OCI-LY3 (cell line): ENCODE measurements around the gene ADAMTS2.

ENCODE experiments used
- H2AFZ ChIP-seq: fragments of 200-600, 300-600 bp; shearing (Covaris generic); 2 replicates; pipeline ENCODE4 v1.6.0; 2014; ENCODE audit warnings: antibody characterized with exemption, low read depth, low read length
- H3K27ac ChIP-seq: fragments of 200-600, 300-600 bp; sonication (generic); 2 replicates; pipeline ENCODE4 v1.5.1; 2014; ENCODE audit warnings: mild to moderate bottlenecking, low read length, moderate library complexity, mixed read lengths
- H3K27me3 ChIP-seq: fragments of 200-600, 300-600 bp; sonication (generic); 2 replicates; pipeline ENCODE4 v1.6.1; 2014; ENCODE audit warnings: low read depth, low read length, mixed read lengths
- H3K36me3 ChIP-seq: fragments of 200-600, 300-600 bp; sonication (generic); replicated peaks from 2 replicates; pipeline ENCODE3; 2014; ENCODE audit warnings: low read depth, low read length, mixed read lengths
- H3K4me1 ChIP-seq: fragments of 300-600, 200-600 bp; sonication (generic); 2 replicates; pipeline ENCODE4 v1.6.1; 2014; ENCODE audit warnings: low read length, mixed read lengths
- H3K4me2 ChIP-seq: fragments of 200-600, 300-600 bp; sonication (generic); 2 replicates; pipeline ENCODE4 v1.6.1; 2014; ENCODE audit warnings: low read length, mixed read lengths
- H3K4me3 ChIP-seq: fragments of 300-600, 200-600 bp; sonication (generic); 2 replicates; pipeline ENCODE4 v1.5.1; 2014; ENCODE audit warnings: antibody characterized with exemption, mild to moderate bottlenecking, low read length, moderate library complexity
- H3K79me2 ChIP-seq: fragments of 300-600, 200-600 bp; shearing (Covaris generic); 2 replicates; pipeline ENCODE4 v1.6.1; 2014; ENCODE audit warnings: mild to moderate bottlenecking, low read length, mixed read lengths
- H3K9ac ChIP-seq: fragments of 300-600, 200-600 bp; shearing (Covaris generic); 2 replicates; pipeline ENCODE4 v1.6.0; 2014; ENCODE audit warnings: mild to moderate bottlenecking, low read length, moderate library complexity
- H3K9me3 ChIP-seq: fragments of 200-600, 300-600 bp; shearing (Covaris generic); 2 replicates; pipeline ENCODE4 v1.6.1; 2014; ENCODE audit warnings: low read length, mixed read lengths; ENCODE audit not compliant: insufficient read depth
- H4K20me1 ChIP-seq: fragments of 200-600, 300-600 bp; sonication (generic); 2 replicates; pipeline ENCODE4 v1.6.1; 2016; ENCODE audit warnings: low read length, mixed read lengths; ENCODE audit not compliant: insufficient read depth
- CTCF ChIP-seq: fragments of 200-600, 300-600 bp; sonication (generic); IDR thresholded peaks from 2 replicates; pipeline ENCODE4 v1.5.1; 2014; ENCODE audit warnings: antibody characterized with exemption, low read length, low read depth
- EZH2phosphoT487 ChIP-seq: fragments of 200-600 bp; shearing (Covaris generic); IDR thresholded peaks from 2 replicates; pipeline ENCODE4 v1.6.1; 2018; ENCODE audit warnings: antibody characterized with exemption, mixed run types, low read depth

ADAMTS2 gene

GRCh38 chr5:179281694-179282093 lies 63.6 kb downstream of the ADAMTS2 start:
- Histone ChIP-seq H3K4me3 (no peak overlapping the region), H3K79me2 (no peaks in the 10 kb centered on the region), H3K27ac (no peak overlapping the region), H2AFZ (no peak overlapping the region), H3K9me3 (no peaks in the 10 kb centered on the region), H4K20me1 (no peaks in the 10 kb centered on the region), H3K27me3 (no peaks in the 10 kb centered on the region), H3K9ac (no peak overlapping the region), H3K4me2 (no peak overlapping the region), H3K4me1 (no peaks in the 10 kb centered on the region), H3K36me3 (no peaks in the 10 kb centered on the region)
- no peak for TF ChIP-seq EZH2phosphoT487
- no peak for TF ChIP-seq CTCF

GRCh38 chr5:179280095-179280490 lies 65.2 kb downstream of the ADAMTS2 start:
- Histone ChIP-seq H3K4me1 (no peaks in the 10 kb centered on the region), H3K9me3 (no peaks in the 10 kb centered on the region), H3K27me3 (no peaks in the 10 kb centered on the region), H3K4me3 (no peak overlapping the region), H3K36me3 (no peaks in the 10 kb centered on the region), H3K27ac (no peak overlapping the region), H3K4me2 (no peak overlapping the region), H2AFZ (no peak overlapping the region), H3K79me2 (no peaks in the 10 kb centered on the region), H4K20me1 (no peaks in the 10 kb centered on the region), H3K9ac (no peak overlapping the region)
- TF ChIP-seq CTCF, result no peak
- TF ChIP-seq EZH2phosphoT487, result no peak

GRCh38 chr5:179279347-179280094 lies 65.7 kb downstream of the ADAMTS2 start:
- H3K4me2 ChIP-seq, result no peak overlapping the region
- no peaks in the 10 kb centered on the region for H3K36me3 ChIP-seq
- H4K20me1 ChIP-seq, result no peaks in the 10 kb centered on the region
- no peak overlapping the region for H3K9ac ChIP-seq
- H3K4me3 ChIP-seq, result no peak overlapping the region
- H3K79me2 ChIP-seq, result no peaks in the 10 kb centered on the region
- no peak overlapping the region for H3K27ac ChIP-seq
- no peak overlapping the region for H2AFZ ChIP-seq
- H3K4me1 ChIP-seq, result no peaks in the 10 kb centered on the region
- no peaks in the 10 kb centered on the region for H3K9me3 ChIP-seq
- no peaks in the 10 kb centered on the region for H3K27me3 ChIP-seq
- TF ChIP-seq EZH2phosphoT487 (no peak), CTCF (no peak)

GRCh38 chr5:179278546-179278945 lies 66.7 kb downstream of the ADAMTS2 start:
- Histone ChIP-seq H2AFZ (no peak overlapping the region), H3K27ac (no peak overlapping the region)

More at GRCh38 chr5:179278546-179278945, 66.7 kb downstream of the ADAMTS2 start:
- TF ChIP-seq CTCF (no peak), EZH2phosphoT487 (no peak)
- Histone ChIP-seq H3K36me3 (no peaks in the 10 kb centered on the region), H3K4me2 (no peak overlapping the region), H3K4me1 (no peaks in the 10 kb centered on the region), H3K4me3 (no peak overlapping the region), H3K27me3 (no peaks in the 10 kb centered on the region), H4K20me1 (no peaks in the 10 kb centered on the region), H3K9ac (no peak overlapping the region), H3K79me2 (no peaks in the 10 kb centered on the region), H3K9me3 (no peaks in the 10 kb centered on the region)
